ENCODE results near the gene POU2AF2.
"Not testable (repeated sequence)": the region's sequence is repeated elsewhere in the genome, so short reads cannot be mapped to it uniquely, and the experiment has no call there.

POU2AF2 gene

DNA sequence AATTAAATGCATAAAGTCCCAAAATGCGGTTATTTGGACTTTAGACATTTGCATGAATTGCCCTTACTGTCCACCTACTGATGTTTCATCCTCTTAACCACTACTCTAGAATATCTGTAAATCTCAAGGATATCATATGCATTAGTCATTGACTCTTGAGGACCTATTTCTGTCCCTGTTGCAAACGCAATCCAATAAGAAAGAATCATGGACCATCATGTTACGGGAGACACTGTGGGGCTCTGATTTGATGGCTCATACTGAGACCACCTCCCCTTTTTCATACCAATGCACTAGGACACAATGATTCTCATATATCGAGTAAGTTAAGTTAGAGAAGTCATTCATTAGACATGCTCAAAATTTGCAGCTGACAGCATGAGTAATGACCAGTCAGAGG lies 14.4 kb downstream of the POU2AF2 start:
- DNase-seq, result no peak

GRCh38 chr11:111260811-111261210 lies 15.3 kb downstream of the POU2AF2 start:
- no peak for DNase-seq

DNA sequence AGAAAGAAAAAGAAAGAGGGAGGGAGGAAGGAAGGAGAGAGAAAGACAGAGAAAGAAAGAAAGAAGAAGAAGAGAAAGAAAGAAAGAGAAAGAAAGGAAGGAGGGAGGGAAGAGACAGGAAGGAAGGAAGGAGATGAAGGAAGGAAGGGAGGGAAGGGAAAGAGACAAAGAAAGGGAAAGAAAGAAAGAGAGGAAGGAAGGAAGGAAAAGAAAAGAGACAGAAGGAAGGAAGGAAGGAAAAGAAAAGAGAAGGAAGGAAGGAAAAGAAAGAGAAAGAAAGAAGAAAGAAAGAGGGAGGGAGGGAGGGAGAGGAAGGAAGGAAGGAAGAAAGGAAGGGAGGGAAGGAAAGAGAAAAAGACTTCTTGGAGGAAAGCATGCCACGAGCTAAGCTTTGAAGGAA lies 19.1 kb downstream of the POU2AF2 start:
- DNase-seq, result no peak

- DNase-seq, result no peak
Observed at GRCh38 chr11:111265421-111265820, 19.9 kb downstream of the POU2AF2 start.

- DNase-seq, result not testable (repeated sequence)
Observed at GRCh38 chr11:111268303-111268702, 22.8 kb downstream of the POU2AF2 start.

GRCh38 chr11:111269146-111269868 lies 23.8 kb downstream of the POU2AF2 start:
- DNase-seq, result no peak

GRCh38 chr11:111272420-111272819 lies 26.9 kb downstream of the POU2AF2 start:
- no peak for DNase-seq

- DNase-seq, result no peak
Observed at GRCh38 chr11:111282562-111283075, 37.1 kb downstream of the POU2AF2 start.

DNA sequence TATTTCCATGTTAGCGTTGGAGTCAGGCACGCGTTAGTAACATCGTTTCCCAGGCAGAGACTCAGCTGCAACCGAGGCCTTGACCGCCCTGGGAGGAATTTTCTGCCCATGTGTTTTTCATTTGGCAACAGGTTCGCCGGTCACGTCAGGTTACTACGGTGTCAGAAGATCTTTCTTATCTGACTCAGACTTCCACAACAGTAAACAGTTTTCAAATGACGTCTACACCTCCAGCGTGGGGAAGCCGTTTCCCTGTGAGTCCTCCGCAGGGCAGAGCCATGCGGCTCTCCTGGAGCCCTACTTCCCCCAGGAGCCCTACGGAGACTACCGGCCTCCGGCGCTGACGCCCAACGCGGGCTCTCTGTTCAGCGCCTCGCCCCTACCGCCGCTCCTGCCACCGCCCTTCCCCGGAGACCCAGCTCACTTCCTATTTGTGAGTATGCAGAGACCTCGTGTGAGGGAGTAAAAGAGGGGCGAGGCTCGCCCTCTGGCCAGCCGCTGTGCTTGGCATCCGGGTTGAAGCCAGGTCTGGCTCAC lies 38.5 kb downstream of the POU2AF2 start:
- DNase-seq, result peak; percentile 10

DNA sequence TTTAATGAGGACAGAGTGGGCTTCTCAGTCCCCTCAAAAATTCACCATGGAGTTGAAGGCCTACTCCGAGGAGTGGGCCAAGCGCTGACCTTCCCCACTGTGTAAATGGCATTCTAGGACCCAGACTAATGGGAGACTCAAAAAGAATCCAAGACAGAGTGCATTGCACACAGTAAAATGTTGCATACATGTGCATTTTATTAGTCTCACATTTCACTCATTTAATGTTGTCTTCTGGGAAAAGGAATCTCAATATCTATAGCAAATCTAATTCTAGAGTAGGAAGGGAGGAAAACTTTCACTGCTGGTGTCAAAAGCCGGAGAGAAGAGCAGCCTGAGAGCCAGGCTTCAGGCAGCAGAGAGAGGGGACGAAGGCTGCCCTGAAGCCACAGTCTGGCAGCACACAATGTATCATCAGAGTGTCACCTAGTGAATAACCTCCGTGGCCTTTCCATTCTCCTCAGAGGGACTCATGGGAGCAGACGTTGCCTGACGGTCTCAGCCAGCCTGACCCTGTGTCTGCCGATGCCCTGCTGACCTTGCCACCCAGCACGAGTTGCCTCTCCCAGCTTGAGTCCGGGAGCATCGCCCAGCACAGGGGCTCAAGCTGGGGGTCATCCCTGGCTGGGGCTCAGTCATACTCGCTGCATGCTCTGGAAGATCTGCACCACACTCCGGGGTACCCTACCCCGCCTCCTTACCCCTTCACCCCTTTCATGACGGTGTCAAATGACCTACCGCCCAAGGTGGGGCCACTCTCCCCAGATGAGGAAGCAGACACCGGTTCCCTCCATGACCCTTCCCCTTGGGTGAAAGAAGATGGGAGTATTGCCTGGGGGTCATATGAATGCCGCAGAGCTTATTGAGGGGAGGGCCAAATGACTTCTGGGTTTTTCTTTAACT lies 39.9 kb downstream of the POU2AF2 start:
- DNase-seq, result no peak

DNA sequence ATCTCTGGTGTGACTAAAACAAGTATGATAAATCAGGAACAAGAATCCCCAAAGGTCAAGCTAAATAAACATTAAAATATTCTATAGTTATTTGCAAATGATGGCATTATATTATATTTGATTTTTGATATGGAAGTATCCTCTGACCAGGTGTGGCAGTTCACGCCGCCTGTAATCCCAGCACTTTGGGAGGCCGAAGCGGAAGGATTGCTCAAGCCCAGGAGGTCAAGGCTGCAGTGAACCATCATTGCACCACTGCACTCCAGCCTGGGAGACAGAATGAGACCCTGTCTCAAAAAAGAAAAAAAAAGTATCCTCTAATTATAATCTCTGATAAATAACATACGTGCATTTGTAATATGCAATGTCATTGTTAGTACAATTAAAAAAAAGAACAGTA lies 46.2 kb downstream of the POU2AF2 start:
- no peak for DNase-seq

GRCh38 chr11:111292408-111292807 lies 46.9 kb downstream of the POU2AF2 start:
- DNase-seq, result not testable (repeated sequence)

DNA sequence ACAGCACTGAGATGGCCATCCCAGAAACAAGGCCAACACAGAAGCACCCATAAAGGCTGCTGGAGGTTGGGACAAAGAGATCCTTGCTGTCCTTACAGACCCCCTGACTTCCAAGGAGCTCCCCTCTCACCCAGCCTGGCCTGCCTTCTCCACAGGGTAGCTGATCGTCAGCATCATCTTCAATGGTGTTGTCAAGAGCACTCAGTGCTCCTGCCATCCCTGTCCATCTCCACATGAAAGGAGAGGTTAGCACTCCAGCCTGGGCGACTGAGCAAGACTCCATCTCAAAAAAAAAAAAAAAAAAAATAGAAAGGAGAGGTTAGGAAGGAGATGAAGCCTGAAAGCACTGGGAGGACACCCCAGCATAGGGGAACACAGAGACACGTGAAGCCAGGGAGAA lies 50.7 kb downstream of the POU2AF2 start:
- DNase-seq, result no peak

GRCh38 chr11:111297696-111298095 lies 52.2 kb downstream of the POU2AF2 start:
- no peak for DNase-seq

GRCh38 chr11:111298413-111299100 lies 53.0 kb downstream of the POU2AF2 start, which contains the start of gene POU2AF3:
Gene POU2AF3 (plus strand): TSS chr11:111298546. CDS start chr11:111298582, 36 bp downstream.
- DNase-seq, result peak; percentile 4

- DNase-seq, result peak; percentile 26
Observed at GRCh38 chr11:111299101-111300026, 53.8 kb downstream of the POU2AF2 start.

DNA sequence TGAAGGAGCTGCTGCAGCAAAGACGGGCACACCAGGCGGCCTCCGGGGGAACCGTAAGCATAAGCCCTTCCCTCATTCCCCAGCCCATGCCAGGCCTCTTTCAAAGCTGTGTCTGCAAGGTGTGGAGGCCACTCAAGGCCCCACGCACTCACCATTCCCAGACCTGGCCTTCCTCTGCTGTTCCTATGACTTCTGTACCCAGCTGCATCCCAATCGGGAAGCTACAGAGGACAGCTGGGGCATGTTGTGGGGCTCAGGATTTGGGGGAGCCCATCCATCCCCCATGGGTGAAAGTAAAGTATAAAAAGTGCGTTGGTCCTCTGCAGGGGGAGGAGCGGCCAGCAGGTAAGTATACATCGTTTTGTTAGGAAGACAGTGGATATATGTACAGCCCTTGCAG lies 55.0 kb downstream of the POU2AF2 start:
- no peak for DNase-seq

DNA sequence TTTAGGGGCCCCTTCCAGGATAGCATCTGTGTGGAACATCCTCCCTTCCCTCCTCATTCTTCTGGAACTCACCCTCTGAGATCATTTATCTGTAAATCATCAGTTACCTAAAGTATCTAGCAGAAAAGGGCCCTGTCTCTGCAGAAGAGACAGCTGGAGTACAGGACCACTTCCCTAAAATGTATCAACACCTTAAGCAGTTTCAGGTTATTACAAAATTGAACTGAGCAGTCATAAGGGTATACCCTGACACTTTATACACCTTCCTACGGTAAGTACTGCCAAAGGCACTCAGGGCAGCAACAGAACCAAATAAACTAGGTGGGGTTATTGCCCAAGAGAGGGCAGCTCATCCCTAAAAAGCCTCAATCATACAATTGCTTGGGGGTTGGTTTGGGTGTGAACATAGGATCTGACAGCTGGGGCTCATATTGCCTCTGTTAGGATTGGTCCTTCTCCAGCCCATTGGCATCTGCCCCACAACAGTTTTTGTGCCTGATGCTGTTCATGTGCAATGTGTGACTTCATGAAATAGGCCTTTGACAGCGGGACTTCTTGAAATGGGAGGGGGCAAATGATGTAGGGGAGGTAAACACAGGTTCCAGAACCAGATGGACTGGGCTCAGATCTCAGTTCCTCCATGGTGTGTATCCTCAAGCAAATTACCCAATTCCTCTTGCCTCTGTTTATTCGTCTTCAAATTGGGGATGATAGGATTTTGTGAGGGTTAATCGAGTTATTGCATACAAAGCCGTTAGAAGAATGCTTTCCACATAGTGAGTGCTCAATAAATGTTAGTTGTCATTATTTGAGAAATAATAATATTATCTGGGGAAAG lies 55.7 kb downstream of the POU2AF2 start:
- DNase-seq, result no peak

GRCh38 chr11:111301842-111302118 lies 56.3 kb downstream of the POU2AF2 start:
- no peak for DNase-seq

DNA sequence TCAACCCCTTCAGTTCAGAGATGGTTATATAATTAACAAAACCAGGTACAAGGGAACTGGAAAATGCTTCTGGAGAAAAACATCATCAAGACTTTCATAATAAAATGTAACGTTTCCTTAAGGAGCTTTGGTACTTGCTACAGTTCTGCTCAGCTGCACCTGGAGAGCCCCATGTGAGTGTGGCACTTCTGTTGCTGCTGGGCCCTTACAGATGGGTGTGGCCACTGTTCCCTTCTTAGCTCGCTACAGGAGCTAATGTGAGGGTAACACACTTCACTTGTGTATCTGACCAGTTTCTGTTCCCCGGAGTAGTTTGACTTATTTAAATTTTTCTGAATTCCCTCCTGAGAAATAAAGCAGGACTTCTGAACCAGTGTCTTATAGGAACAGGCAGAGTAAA lies 56.8 kb downstream of the POU2AF2 start:
- DNase-seq, result no peak

DNA sequence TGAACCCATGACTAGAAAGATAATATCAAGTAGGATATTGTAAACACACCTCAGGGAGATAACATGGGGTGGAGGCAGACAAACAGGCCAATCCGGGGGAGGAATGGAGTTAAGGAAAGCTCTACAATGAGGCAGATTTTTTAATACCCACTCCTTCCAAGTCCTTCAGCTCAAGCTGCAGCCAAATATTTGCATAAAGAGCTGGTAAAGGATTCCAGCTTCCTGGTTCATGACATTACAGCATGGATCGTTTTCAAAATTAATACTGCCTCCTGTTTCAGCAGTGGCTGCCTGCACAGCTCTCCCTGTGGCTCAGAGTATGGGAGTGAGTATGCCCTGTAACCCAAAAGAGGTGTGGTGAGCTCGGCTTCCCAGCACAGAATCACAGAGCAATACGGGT lies 57.9 kb downstream of the POU2AF2 start:
- no peak for DNase-seq

Data from hematopoietic multipotent progenitor cell treated with erythropoietin and hydrocortisone succinate and interleukin-3 and kit ligand, for 4 days (in vitro differentiated cells).